ENCODE data around the gene ABHD1. TPM values are rescaled to one million over a fixed set of nuclear protein-coding genes. Genes with fewer than 3 reads are reported as not detected.
A peak's percentile ranks its signal among the peaks of the same experiment; 100 is the strongest.
"Not testable (repeated sequence)": the region's sequence is repeated elsewhere in the genome, so short reads cannot be mapped to it uniquely, and the experiment has no call there.

Gene ABHD1
- total and polyA plus RNA-seq, 7 experiments from 2014 or later = 0.53 to 2.0 (median 0.90) TPM

DNA sequence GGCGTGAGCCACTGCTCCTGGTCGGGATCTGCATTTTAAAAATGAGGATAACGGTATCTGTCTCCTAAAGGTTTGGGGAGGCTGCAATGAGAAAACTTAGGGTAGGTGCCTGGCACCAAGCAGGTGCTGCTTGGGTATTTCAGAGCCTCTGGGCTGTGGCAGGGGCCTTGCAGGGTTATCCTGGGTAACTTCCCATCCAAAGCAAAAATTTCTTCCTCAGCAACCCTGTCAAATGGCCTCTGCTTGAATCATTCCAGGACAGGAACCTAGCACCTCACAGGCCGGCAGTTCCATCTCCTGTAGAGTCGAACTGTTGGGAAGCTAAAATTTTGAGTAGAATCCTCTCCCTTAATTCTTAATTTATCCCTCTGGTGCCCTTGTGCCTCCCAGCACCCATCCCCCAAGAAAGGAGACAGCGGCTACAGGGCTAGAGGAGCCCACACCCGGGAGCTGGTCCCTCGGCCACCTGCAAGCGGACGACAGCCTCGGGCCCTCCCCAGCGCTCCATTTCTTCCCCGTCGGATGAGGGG lies 5.6 kb upstream of the ABHD1 start:
- ChIA-PET CTCF (no interaction called here), POLR2A (no interaction called here)
- Mint-ChIP-seq H3K27ac (no peak overlapping the region), H3K4me1 (peaks cover 6 to 22% (median 16%) of the 10 kb centered on the region in 7 donors), H3K4me3 (peak overlapping the region in 8 of 10 donors; percentile 16 to 83 (median 39)), H3K9me3 (peaks cover 0 to 3% (median 0%) of the 10 kb centered on the region in 11 donors), H3K27me3 (peaks cover 12 to 54% (median 23%) of the 10 kb centered on the region in 5 donors), H3K36me3 (peaks cover 0 to 4% (median 0%) of the 10 kb centered on the region in 5 donors)
- DNase-seq = no peak
- Histone ChIP-seq H3K4me1 (ENCODE audit: control insufficient read depth in 2 of 2, insufficient read depth in 2 of 2, low read length in 2 of 2) (peaks cover 4 to 10% of the 10 kb centered on the region in 2 donors), H3K27me3 (ENCODE audit: control insufficient read depth in 2 of 2, insufficient read depth in 2 of 2, low read length in 2 of 2) (peaks cover 0 to 3% of the 10 kb centered on the region in 2 donors), H3K9me3 (ENCODE audit: control insufficient read depth in 2 of 3, low read length in 3 of 3) (no peaks in the 10 kb centered on the region), H3K27ac (ENCODE audit: low read depth, low read length) (no peak overlapping the region), H3K4me3 (ENCODE audit: low read length) (no peak overlapping the region), H3K36me3 (ENCODE audit: control insufficient read depth in 2 of 3, insufficient read depth in 3 of 3, low read length in 3 of 3) (no peaks in the 10 kb centered on the region)
- ATAC-seq = no peak
- intact Hi-C loops (cut with micrococcal nuclease) = no loop called here

DNA sequence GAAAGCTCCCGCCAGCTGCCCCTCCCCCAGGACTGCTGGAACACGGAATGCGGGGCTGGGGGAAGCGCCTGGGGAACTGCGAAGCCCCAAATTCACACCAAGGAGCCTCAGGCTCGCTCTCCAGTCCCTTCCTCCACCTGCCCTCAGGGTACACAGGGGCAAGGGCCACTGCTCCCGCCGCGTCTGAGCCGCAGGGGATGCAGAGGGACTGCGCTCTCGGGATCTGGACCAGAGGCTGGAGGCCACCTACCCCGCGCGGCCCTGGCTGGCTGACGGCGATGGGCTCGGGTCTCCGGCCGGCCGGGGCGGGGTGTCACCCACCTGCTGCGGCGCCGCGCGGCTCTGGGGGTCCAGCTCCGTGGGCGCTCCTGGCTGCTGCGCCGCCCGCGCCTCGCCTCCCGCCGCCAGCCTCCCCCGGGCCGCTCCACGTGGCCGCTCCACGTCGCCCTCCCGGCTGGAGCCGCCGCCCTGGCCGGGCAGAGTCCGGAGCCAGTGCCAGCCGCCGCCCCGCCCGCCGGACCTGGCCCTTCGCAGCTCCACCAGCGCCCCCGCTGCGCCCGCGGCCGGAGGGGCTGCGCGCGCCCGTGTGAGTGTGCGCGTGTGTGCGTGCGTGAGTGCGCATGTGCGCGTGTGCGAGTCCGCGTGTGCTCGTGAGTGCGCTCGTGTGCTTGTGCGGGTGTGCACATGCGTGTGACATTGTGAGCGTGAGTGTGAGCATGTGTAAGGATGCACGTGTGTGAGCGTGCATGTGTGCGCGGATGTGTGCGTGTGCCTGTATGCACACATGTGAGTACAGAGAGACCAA lies 4.9 kb upstream of the ABHD1 start, which contains the start of gene CGREF1:
CGREF1 (minus strand) TSS at position 604 of the 805 bp plus-strand sequence. CDS start 14,762 bp downstream, outside the sequence.
- Histone ChIP-seq H3K27me3 (ENCODE audit: control insufficient read depth in 2 of 2, insufficient read depth in 2 of 2, low read length in 2 of 2) (peaks cover 0 to 3% of the 10 kb centered on the region in 2 donors), H3K36me3 (ENCODE audit: control insufficient read depth in 2 of 3, insufficient read depth in 3 of 3, low read length in 3 of 3) (no peaks in the 10 kb centered on the region), H3K27ac (ENCODE audit: low read depth, low read length) (no peak within 1 kb of the TSS), H3K4me3 (ENCODE audit: low read length) (peak within 1 kb of the TSS; percentile 44), H3K4me1 (ENCODE audit: control insufficient read depth in 2 of 2, insufficient read depth in 2 of 2, low read length in 2 of 2) (peaks cover 7 to 10% of the 10 kb centered on the region in 2 donors), H3K9me3 (ENCODE audit: control insufficient read depth in 2 of 3, low read length in 3 of 3) (no peaks in the 10 kb centered on the region)
- CTCF ChIA-PET = no interaction called here
- H3K4me3 Mint-ChIP-seq = peak within 1 kb of the TSS; percentile 61 to 89 (median 80)
- peak within 1 kb of the TSS in 2 of 9 donors; percentile 36 to 68 for H3K27ac Mint-ChIP-seq
- H3K36me3 Mint-ChIP-seq = peaks cover 0 to 4% (median 0%) of the 10 kb centered on the region in 5 donors
- H3K4me1 Mint-ChIP-seq = peaks cover 10 to 26% (median 20%) of the 10 kb centered on the region in 7 donors
- H3K9me3 Mint-ChIP-seq = peaks cover 0 to 3% (median 0%) of the 10 kb centered on the region in 11 donors
- DNase-seq (peak in 1 of 9 donors; percentile 44), ATAC-seq (no peak)
- POLR2A ChIA-PET = no interaction called here
- peaks cover 12 to 58% (median 23%) of the 10 kb centered on the region in 5 donors for H3K27me3 Mint-ChIP-seq
- intact Hi-C loops (cut with micrococcal nuclease) = no loop called here

DNA sequence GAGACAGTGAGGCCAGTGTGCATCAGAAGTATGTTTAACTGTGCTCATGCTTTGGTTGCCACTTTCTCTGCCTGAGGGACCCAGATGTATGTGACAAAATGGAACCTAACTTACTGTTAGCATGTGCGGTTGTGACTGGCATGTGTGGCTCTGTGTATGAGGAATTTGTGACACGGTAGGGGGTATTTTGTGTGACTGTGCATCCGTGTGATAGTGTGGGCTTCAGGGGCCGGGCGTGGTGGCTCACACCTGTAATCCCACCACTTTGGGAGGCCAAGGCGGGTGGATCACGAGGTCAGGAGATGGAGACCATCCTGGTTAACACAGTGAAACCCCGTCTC lies 4.3 kb upstream of the ABHD1 start:
- H3K27ac ChIP-seq (ENCODE audit: low read depth, low read length); CTCF ChIA-PET; H3K9me3 ChIP-seq (ENCODE audit: control insufficient read depth in 2 of 3, low read length in 3 of 3); H3K36me3 Mint-ChIP-seq; H3K36me3 ChIP-seq (ENCODE audit: control insufficient read depth in 2 of 3, insufficient read depth in 3 of 3, low read length in 3 of 3); DNase-seq; intact Hi-C loops (cut with micrococcal nuclease); ATAC-seq; H3K27me3 ChIP-seq (ENCODE audit: control insufficient read depth in 2 of 2, insufficient read depth in 2 of 2, low read length in 2 of 2); H3K9me3 Mint-ChIP-seq; POLR2A ChIA-PET: not testable (repeated sequence)
- Histone ChIP-seq H3K4me1 (ENCODE audit: control insufficient read depth in 2 of 2, insufficient read depth in 2 of 2, low read length in 2 of 2) (peaks cover 10 to 11% of the 10 kb centered on the region in 2 donors), H3K4me3 (ENCODE audit: low read length) (peak overlapping the region; percentile 44)
- peak overlapping the region; percentile 61 to 89 (median 80) for H3K4me3 Mint-ChIP-seq
- peaks cover 12 to 58% (median 23%) of the 10 kb centered on the region in 5 donors for H3K27me3 Mint-ChIP-seq
- H3K27ac Mint-ChIP-seq = peak overlapping the region in 2 of 9 donors; percentile 36 to 68
- H3K4me1 Mint-ChIP-seq = peaks cover 10 to 30% (median 20%) of the 10 kb centered on the region in 7 donors

DNA sequence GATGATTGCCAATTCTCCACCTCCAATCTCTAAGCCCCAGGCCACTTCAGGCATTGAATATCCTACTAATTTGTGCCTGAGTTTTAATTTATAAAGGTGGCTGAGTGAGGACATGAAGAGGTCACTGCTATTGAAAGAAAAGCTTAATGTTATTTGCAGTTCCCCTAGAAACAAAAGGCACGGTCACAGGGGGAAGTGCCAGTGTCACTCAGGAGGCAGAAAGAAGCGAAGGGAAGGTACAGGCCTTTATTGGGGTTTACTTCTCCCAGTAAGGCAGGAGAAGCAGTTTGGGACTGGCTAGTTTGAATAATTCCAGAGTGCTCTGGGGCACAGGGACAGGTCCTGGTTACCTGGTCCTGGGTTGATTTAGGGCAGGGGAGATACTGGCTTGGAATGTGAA lies 1.7 kb upstream of the ABHD1 start:
- Mint-ChIP-seq H3K4me3 (peak overlapping the region in 6 of 10 donors; percentile 0 to 83 (median 22)), H3K27me3 (peaks cover 12 to 56% (median 19%) of the 10 kb centered on the region in 5 donors)
- POLR2A ChIA-PET = no interaction called here

DNA sequence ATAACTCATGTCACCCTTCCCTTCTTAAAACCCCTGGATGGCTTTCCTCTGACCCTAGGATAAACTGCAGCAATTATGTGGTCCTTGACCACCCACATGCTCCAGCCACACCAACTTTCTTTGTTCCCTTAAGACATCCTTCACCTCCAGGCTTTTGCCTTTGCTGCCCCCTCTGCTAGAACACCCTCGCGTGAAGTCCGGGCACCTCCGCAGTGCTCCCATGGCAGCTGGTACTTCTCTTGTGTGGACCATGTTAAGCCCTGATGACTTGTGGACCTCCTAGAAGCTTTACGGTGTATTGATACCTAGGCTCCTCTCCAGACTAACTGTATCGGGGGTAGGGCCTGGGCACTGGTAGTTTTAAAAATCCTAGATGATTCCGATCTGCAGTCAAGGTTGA lies 824 bp upstream of the ABHD1 start:
- H3K4me3 ChIP-seq (ENCODE audit: low read length) = peak overlapping the region; percentile 59
- CTCF ChIA-PET = interaction anchor here (1.1 to 1.4 kb wide), 3 partner anchors 8 to 72 kb away, joined by 3 to 4 read pairs (median 3); partner anchors contain the start of gene AGBL5
- no peak for ATAC-seq

More for the DNA sequence above, 1.7 kb upstream of the ABHD1 start:
- Mint-ChIP-seq H3K36me3 (peaks cover 0 to 4% (median 0%) of the 10 kb centered on the region in 5 donors), H3K9me3 (peaks cover 0 to 3% (median 0%) of the 10 kb centered on the region in 11 donors), H3K27ac (peak overlapping the region in 1 of 9 donors; percentile 87), H3K4me1 (peaks cover 10 to 30% (median 20%) of the 10 kb centered on the region in 7 donors)
- H3K36me3 ChIP-seq (ENCODE audit: control insufficient read depth in 2 of 3, insufficient read depth in 3 of 3, low read length in 3 of 3) = no peaks in the 10 kb centered on the region
- CTCF ChIA-PET = no interaction called here
- intact Hi-C loops (cut with micrococcal nuclease) = loop anchor here in 1 of 2 donors (2.0 kb wide), 1 partner anchor 71 kb away; the partner anchor contains the start of gene AGBL5
- no peaks in the 10 kb centered on the region for H3K9me3 ChIP-seq (ENCODE audit: control insufficient read depth in 2 of 3, low read length in 3 of 3)
- no peak overlapping the region for H3K4me3 ChIP-seq (ENCODE audit: low read length)
- no peak for ATAC-seq
- H3K4me1 ChIP-seq (ENCODE audit: control insufficient read depth in 2 of 2, insufficient read depth in 2 of 2, low read length in 2 of 2) = peaks cover 10 to 11% of the 10 kb centered on the region in 2 donors
- H3K27me3 ChIP-seq (ENCODE audit: control insufficient read depth in 2 of 2, insufficient read depth in 2 of 2, low read length in 2 of 2) = peaks cover 0 to 3% of the 10 kb centered on the region in 2 donors
- no peak for DNase-seq
- H3K27ac ChIP-seq (ENCODE audit: low read depth, low read length) = no peak overlapping the region

DNA sequence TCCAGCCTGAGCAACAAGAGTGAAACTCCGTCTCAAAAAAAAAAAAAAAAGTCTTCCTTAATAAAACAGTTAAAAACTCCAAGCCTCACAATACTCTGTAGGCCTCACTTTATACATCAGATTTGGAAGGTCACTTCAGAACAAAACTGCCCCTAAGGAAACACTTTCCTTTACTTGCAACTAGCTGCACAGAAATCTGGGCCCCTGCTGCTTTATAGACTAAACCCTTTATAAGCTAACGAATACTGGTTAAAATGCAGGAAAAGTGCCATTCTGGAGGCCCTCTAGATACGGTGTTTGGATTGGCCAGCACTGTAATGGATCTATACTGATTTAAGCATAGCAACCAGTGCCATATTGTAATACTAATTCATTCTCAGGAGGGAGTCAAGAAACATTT lies 1.5 kb downstream of the ABHD1 start:
- peaks cover 0 to 1% (median 0%) of the 10 kb centered on the region in 11 donors for H3K9me3 Mint-ChIP-seq
- H3K27me3 Mint-ChIP-seq = peaks cover 2 to 28% (median 2%) of the 10 kb centered on the region in 5 donors
- H3K27me3 ChIP-seq (ENCODE audit: control insufficient read depth in 2 of 2, insufficient read depth in 2 of 2, low read length in 2 of 2) = no peaks in the 10 kb centered on the region
- peaks cover 9 to 21% (median 13%) of the 10 kb centered on the region in 7 donors for H3K4me1 Mint-ChIP-seq
- ChIA-PET POLR2A (interaction anchor here (0.6 to 3.9 kb wide), 6 partner anchors 9 to 1091 kb away, joined by 3 to 49 read pairs (median 5); partner anchors contain the start of genes OST4, PREB and RAB10), CTCF (no interaction called here)
- peak overlapping the region in 2 of 9 donors; percentile 38 to 62 for H3K27ac Mint-ChIP-seq
- H3K4me3 ChIP-seq (ENCODE audit: low read length) = no peak overlapping the region
- H3K27ac ChIP-seq (ENCODE audit: low read depth, low read length) = no peak overlapping the region
- no peaks in the 10 kb centered on the region for H3K9me3 ChIP-seq (ENCODE audit: control insufficient read depth in 2 of 3, low read length in 3 of 3)
- peak overlapping the region in 3 of 10 donors; percentile 27 to 66 (median 61) for H3K4me3 Mint-ChIP-seq
- DNase-seq (no peak), ATAC-seq (no peak)
- peaks cover 0 to 11% of the 10 kb centered on the region in 2 donors for H3K4me1 ChIP-seq (ENCODE audit: control insufficient read depth in 2 of 2, insufficient read depth in 2 of 2, low read length in 2 of 2)
- intact Hi-C loops (cut with micrococcal nuclease) = no loop called here
- peaks cover 0 to 3% (median 0%) of the 10 kb centered on the region in 5 donors for H3K36me3 Mint-ChIP-seq
- peaks cover 0 to 7% (median 0%) of the 10 kb centered on the region in 3 experiments for H3K36me3 ChIP-seq (ENCODE audit: control insufficient read depth in 2 of 3, insufficient read depth in 3 of 3, low read length in 3 of 3)

More for the DNA sequence above, 824 bp upstream of the ABHD1 start:
- Mint-ChIP-seq H3K4me1 (peaks cover 10 to 30% (median 20%) of the 10 kb centered on the region in 7 donors), H3K27ac (peak overlapping the region in 8 of 9 donors; percentile 48 to 89 (median 84)), H3K9me3 (peaks cover 0 to 3% (median 0%) of the 10 kb centered on the region in 11 donors), H3K36me3 (peaks cover 0 to 4% (median 0%) of the 10 kb centered on the region in 5 donors), H3K27me3 (peaks cover 12 to 48% (median 18%) of the 10 kb centered on the region in 5 donors), H3K4me3 (peak overlapping the region; percentile 83 to 95 (median 92))
- intact Hi-C loops (cut with micrococcal nuclease) = loop anchor here (1.0 to 2.0 kb wide), 4 partner anchors 12 to 541 kb away; partner anchors contain the start of genes PREB (in 2 of the 2), AGBL5 (in 1 of the 2), KHK (in 1 of the 2) and SLC4A1AP (in 1 of the 2)
- Histone ChIP-seq H3K36me3 (ENCODE audit: control insufficient read depth in 2 of 3, insufficient read depth in 3 of 3, low read length in 3 of 3) (no peaks in the 10 kb centered on the region), H3K27me3 (ENCODE audit: control insufficient read depth in 2 of 2, insufficient read depth in 2 of 2, low read length in 2 of 2) (peaks cover 0 to 3% of the 10 kb centered on the region in 2 donors), H3K4me1 (ENCODE audit: control insufficient read depth in 2 of 2, insufficient read depth in 2 of 2, low read length in 2 of 2) (peaks cover 10 to 11% of the 10 kb centered on the region in 2 donors), H3K27ac (ENCODE audit: low read depth, low read length) (no peak overlapping the region), H3K9me3 (ENCODE audit: control insufficient read depth in 2 of 3, low read length in 3 of 3) (no peaks in the 10 kb centered on the region)
- POLR2A ChIA-PET = interaction anchor here (0.6 to 3.9 kb wide), 7 partner anchors 11 to 51 kb away, joined by 3 to 49 read pairs (median 6); partner anchors contain the start of genes KHK, OST4, PREB and PRR30
- no peak for DNase-seq

Measured in naive thymus-derived CD4-positive, alpha-beta T cell (primary cell).